ENCODE measurements around the gene PDLIM5.

The PDLIM5 gene

DNA sequence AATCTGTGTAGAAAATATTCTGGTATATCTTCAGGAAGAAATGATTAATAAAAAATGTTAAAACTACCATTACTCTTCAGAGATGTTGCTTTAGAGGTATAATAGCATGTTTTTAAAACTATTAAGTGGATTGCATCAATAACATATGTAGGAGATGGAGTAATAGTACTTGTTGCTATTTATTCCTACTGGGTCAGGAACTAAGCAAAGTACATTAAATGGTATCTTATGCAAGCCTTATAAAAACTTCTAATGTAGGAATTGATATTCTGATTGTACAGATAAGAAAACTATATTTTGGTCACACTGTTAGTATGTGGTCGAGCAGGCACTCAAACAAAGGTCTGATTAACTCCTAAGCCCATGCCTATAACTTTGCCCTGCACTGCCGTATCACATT is 31.4 kb upstream of the PDLIM5 start:
- no peak overlapping the region for H3K9ac ChIP-seq
- no peaks in the 10 kb centered on the region for H3K36me3 ChIP-seq (ENCODE audit: control insufficient read depth, insufficient read depth, low read length)
- H3K4me1 ChIP-seq, result no peaks in the 10 kb centered on the region
- no peak overlapping the region for H3K4me2 ChIP-seq (ENCODE audit: low read length)
- TF ChIP-seq, protein P1, sequence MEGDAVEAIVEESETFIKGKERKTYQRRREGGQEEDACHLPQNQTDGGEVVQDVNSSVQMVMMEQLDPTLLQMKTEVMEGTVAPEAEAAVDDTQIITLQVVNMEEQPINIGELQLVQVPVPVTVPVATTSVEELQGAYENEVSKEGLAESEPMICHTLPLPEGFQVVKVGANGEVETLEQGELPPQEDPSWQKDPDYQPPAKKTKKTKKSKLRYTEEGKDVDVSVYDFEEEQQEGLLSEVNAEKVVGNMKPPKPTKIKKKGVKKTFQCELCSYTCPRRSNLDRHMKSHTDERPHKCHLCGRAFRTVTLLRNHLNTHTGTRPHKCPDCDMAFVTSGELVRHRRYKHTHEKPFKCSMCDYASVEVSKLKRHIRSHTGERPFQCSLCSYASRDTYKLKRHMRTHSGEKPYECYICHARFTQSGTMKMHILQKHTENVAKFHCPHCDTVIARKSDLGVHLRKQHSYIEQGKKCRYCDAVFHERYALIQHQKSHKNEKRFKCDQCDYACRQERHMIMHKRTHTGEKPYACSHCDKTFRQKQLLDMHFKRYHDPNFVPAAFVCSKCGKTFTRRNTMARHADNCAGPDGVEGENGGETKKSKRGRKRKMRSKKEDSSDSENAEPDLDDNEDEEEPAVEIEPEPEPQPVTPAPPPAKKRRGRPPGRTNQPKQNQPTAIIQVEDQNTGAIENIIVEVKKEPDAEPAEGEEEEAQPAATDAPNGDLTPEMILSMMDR (IDR thresholded peaks at IDR 0.05), result no peak
- no peak overlapping the region for H2AFZ ChIP-seq
- no peaks in the 10 kb centered on the region for H3K27me3 ChIP-seq (ENCODE audit: control insufficient read depth, insufficient read depth, low read length)
- no peak overlapping the region for H3K4me3 ChIP-seq (ENCODE audit: low read depth, low read length)
- no peaks in the 10 kb centered on the region for H3K79me2 ChIP-seq
- H3K27ac ChIP-seq, result no peak overlapping the region
- no peaks in the 10 kb centered on the region for H3K9me3 ChIP-seq (ENCODE audit: control insufficient read depth, low read length)

DNA sequence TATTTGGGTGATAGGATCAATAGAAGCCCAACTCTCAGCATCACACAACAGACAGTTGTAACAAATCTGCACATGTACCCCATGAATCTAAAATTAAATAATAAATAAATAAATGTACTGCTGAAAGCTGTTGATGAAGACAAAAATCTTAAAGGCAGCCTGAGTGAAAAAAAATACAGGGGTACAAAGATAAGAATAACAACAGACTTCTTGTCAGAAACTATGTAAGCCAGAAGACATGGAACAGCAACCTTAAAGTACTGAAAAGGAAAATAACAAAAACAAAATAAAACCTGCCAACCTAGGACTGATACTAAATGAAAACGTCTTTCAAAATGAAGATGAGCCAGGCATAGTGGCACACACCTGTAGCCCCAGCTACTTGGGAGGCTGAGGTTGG is 25.0 kb upstream of the PDLIM5 start:
- Histone ChIP-seq H3K36me3 (ENCODE audit: control insufficient read depth, insufficient read depth, low read length) (no peaks in the 10 kb centered on the region), H3K4me2 (ENCODE audit: low read length) (no peak overlapping the region), H3K4me1 (no peaks in the 10 kb centered on the region), H2AFZ (no peak overlapping the region), H3K9ac (no peak overlapping the region), H3K79me2 (no peaks in the 10 kb centered on the region), H3K9me3 (ENCODE audit: control insufficient read depth, low read length) (no peaks in the 10 kb centered on the region), H3K27ac (no peak overlapping the region), H3K4me3 (ENCODE audit: low read depth, low read length) (no peak overlapping the region), H3K27me3 (ENCODE audit: control insufficient read depth, insufficient read depth, low read length) (no peaks in the 10 kb centered on the region)
- TF ChIP-seq, protein P1 (IDR thresholded peaks at IDR 0.05), result no peak

- H3K4me3 ChIP-seq (ENCODE audit: low read depth, low read length), result no peak overlapping the region
- H3K4me2 ChIP-seq (ENCODE audit: low read length), result no peak overlapping the region
- H3K27me3 ChIP-seq (ENCODE audit: control insufficient read depth, insufficient read depth, low read length), result no peaks in the 10 kb centered on the region
- H3K27ac ChIP-seq, result no peak overlapping the region
- no peaks in the 10 kb centered on the region for H3K4me1 ChIP-seq
- no peak overlapping the region for H3K9ac ChIP-seq
- H3K79me2 ChIP-seq, result no peaks in the 10 kb centered on the region
- H3K36me3 ChIP-seq (ENCODE audit: control insufficient read depth, insufficient read depth, low read length), result no peaks in the 10 kb centered on the region
- H2AFZ ChIP-seq, result no peak overlapping the region
- TF ChIP-seq, protein P1 (IDR thresholded peaks at IDR 0.05), result no peak
- no peaks in the 10 kb centered on the region for H3K9me3 ChIP-seq (ENCODE audit: control insufficient read depth, low read length)
Measured at GRCh38 chr4:94428884-94429283, 22.9 kb upstream of the PDLIM5 start.

DNA sequence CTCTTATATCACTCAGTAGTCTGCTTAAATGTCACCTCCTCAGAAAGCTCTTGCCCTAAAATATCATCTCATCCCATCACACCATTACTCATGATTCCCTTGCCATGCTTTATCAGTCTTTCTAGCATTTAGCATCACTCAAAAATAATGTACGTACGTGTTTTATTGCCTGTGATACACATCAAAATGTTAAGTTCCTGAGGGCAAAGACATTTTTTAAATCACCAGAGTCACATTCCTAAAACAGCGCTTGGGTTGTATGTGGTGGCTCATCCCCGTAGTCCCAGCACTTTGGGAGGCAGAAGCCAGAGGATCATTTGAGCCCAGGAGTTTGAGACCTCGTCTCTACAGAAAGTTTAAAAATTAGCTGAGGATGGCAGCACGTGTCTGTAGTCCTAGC is 21.3 kb upstream of the PDLIM5 start:
- no peaks in the 10 kb centered on the region for H3K27me3 ChIP-seq (ENCODE audit: control insufficient read depth, insufficient read depth, low read length)
- no peak overlapping the region for H2AFZ ChIP-seq
- H3K4me3 ChIP-seq (ENCODE audit: low read depth, low read length), result no peak overlapping the region
- TF ChIP-seq, protein P1 (IDR thresholded peaks at IDR 0.05), result no peak
- H3K9ac ChIP-seq, result no peak overlapping the region
- H3K36me3 ChIP-seq (ENCODE audit: control insufficient read depth, insufficient read depth, low read length), result no peaks in the 10 kb centered on the region
- H3K4me2 ChIP-seq (ENCODE audit: low read length), result no peak overlapping the region
- H3K79me2 ChIP-seq, result no peaks in the 10 kb centered on the region
- H3K9me3 ChIP-seq (ENCODE audit: control insufficient read depth, low read length), result no peaks in the 10 kb centered on the region
- H3K4me1 ChIP-seq, result no peaks in the 10 kb centered on the region
- no peak overlapping the region for H3K27ac ChIP-seq

DNA sequence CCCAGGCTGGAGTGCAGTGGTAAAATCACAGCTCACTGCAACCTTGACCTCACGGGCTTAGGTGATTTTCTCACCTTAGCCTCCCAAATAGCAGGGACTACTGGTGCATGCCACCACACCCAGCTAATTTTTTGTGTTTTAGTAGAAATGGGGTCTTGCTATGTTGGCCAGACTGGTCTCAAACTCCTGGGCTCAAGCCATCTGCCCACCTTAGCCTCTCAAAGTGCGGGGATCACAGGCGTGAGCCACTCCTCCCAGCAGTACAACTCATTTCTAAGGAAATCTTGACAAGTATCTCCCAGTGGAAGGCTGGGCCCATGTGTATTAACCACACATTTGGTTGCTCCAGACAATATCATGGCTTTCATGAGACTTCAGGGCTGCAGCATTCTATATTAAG is 20.4 kb upstream of the PDLIM5 start:
- no peaks in the 10 kb centered on the region for H3K36me3 ChIP-seq (ENCODE audit: control insufficient read depth, insufficient read depth, low read length)
- no peaks in the 10 kb centered on the region for H3K4me1 ChIP-seq
- no peaks in the 10 kb centered on the region for H3K9me3 ChIP-seq (ENCODE audit: control insufficient read depth, low read length)
- no peak overlapping the region for H3K4me3 ChIP-seq (ENCODE audit: low read depth, low read length)
- no peak overlapping the region for H3K4me2 ChIP-seq (ENCODE audit: low read length)
- TF ChIP-seq, protein P1 (IDR thresholded peaks at IDR 0.05), result no peak
- H3K27ac ChIP-seq, result no peak overlapping the region
- no peak overlapping the region for H3K9ac ChIP-seq
- no peaks in the 10 kb centered on the region for H3K27me3 ChIP-seq (ENCODE audit: control insufficient read depth, insufficient read depth, low read length)
- no peaks in the 10 kb centered on the region for H3K79me2 ChIP-seq
- no peak overlapping the region for H2AFZ ChIP-seq

All from parathyroid adenoma (tissue), 2 donors.